HG03521 (cell line): ENCODE data around the gene ZNF608.

ENCODE experiments used
- ATAC-seq: cut with Tn5 transposase; IDR thresholded peaks from one replicate; pipeline ENCODE4 v1.9.1; 2021; ENCODE audit warnings: mild to moderate bottlenecking, moderate library complexity; ENCODE audit not compliant: unreplicated experiment

Gene ZNF608, protein sequence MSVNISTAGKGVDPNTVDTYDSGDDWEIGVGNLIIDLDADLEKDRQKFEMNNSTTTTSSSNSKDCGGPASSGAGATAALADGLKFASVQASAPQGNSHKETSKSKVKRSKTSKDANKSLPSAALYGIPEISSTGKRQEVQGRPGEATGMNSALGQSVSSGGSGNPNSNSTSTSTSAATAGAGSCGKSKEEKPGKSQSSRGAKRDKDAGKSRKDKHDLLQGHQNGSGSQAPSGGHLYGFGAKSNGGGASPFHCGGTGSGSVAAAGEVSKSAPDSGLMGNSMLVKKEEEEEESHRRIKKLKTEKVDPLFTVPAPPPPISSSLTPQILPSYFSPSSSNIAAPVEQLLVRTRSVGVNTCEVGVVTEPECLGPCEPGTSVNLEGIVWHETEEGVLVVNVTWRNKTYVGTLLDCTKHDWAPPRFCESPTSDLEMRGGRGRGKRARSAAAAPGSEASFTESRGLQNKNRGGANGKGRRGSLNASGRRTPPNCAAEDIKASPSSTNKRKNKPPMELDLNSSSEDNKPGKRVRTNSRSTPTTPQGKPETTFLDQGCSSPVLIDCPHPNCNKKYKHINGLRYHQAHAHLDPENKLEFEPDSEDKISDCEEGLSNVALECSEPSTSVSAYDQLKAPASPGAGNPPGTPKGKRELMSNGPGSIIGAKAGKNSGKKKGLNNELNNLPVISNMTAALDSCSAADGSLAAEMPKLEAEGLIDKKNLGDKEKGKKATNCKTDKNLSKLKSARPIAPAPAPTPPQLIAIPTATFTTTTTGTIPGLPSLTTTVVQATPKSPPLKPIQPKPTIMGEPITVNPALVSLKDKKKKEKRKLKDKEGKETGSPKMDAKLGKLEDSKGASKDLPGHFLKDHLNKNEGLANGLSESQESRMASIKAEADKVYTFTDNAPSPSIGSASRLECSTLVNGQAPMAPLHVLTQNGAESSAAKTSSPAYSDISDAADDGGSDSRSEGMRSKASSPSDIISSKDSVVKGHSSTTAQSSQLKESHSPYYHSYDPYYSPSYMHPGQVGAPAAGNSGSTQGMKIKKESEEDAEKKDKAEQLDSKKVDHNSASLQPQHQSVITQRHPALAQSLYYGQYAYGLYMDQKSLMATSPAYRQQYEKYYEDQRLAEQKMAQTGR (N-terminal part only)

DNA sequence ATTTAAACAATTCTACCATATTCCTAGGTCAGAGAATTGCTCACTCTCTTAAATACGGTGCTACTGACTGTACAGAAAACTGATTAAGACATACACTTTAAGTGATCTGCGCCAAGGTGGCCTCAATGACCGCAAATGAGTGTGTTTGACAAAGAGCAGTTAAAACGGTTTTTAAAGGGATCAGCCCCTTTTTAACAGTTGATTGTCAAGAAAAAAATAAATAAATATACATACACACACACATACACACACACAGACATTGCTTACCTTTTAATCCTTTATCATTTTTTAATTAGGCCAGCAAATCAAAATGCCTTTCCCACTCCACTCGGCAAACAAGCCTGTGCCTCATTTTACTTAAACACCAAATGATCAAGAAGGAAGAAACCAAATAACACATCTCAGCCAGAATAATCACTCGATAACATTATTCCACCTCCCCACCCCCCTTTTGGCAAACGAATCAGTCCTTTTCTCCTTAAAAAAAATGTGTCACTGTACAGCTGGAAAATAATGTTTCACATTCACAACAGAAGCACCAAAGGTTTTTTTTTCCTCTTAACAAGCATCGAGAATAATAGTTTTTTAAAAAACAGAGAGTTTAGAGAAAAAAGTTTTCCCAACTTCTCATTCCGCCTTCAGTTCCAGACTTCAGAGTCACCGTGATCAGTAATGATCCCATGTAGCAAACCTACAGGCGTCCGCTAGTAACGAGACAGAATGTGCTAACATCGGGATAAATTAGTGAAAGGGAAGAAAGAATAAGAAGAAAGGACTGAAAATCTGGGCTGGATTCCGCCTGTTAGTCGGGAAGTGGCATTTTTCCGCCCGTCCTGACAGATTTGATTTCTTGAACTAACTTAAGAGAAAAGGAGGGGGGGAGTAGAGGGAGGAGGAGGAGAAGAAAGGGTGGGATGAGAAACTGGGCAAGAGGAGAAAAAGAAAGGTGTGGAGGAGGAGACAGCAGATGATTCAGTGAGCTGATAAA is at the start of gene ZNF608:
Gene ZNF608, minus strand, starts transcription at position 712 of the 988 bp plus-strand sequence. CDS start 1,650 bp downstream, outside the sequence.
- ATAC-seq, result no peak

DNA sequence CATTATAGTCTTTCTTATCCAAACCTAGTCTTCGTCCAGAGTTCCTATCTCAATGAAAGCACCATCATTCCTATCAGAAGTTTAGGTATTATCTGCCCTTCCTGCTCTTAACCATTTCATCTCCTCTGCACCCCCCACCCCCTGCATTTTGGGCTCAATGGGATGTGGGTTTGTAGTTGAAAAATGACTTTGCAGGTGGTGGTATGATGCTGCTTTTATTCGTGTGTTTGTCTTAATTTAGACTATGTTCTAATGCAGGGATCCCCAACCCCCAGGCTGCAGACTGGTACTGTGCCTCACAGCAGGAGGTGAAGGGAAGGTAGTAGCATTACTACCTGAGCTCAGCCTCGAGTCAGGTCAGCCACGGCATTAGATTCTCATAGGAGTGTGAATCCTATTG is 49.4 kb upstream of the ZNF608 start:
- no peak for ATAC-seq

DNA sequence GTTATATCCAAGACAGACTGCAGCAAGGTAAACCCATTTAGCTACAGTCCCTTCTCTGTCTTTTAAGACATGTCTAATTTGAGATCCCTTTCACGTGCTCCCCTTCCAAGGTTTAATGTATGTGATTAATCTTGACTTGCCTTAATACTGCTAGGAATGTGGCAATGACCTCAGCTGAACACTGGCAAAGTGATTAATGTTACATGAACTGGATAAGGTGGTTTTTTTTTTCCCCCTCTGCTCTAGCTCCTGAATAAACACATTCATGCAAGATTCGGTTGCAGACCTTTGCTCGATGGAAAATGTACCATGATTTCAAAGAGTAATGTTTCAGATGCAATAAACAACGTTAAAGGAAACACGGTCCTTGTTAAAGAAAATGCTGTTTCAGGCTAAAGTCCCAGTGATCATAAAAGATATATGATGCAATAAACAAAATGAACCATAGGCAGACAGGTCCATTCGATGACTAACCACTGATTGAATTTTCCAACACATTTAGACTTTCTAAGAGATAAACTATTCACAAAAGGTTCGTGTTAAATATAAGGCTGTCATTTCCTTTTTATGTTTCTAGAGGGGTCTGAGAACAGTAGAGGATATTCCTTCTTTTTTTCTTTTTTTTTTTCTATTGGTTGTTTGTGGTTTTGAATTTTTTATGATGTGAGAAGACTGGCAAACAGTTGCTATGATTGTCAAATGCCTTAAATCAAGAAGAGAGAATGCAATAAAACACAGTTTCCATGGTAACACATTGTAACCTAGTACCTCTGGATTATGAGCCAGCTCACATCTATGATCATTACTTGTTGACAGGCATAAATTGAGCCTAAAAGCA is 44.7 kb upstream of the ZNF608 start:
- no peak for ATAC-seq

DNA sequence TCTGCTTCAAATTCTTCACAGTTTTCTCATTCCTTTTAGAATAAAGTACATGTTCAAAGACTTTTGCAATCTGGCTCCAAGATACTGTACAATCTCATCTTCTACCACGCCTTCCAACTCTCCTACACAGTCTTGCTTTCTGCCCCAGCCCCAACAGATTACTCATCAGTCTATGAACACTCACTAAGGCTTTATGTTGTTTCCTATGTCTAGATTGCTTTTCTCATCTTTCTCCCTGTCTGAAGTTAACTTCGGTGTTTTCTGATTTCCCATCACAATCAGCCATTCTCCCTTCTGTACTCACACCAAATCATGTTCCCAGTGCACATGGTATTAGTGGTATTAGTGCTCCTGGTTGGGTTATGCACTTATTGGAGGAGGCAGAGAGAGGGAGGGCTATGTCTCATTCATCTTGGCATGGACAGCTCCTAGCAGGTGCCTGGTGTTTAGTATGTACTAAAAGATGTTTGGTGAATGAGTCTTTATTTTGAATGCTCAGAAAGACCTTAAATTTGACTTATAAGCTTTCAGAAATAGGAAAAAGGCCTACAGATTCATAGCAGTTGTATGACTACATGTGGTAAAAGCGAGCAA is 44.0 kb upstream of the ZNF608 start:
- ATAC-seq, result no peak

DNA sequence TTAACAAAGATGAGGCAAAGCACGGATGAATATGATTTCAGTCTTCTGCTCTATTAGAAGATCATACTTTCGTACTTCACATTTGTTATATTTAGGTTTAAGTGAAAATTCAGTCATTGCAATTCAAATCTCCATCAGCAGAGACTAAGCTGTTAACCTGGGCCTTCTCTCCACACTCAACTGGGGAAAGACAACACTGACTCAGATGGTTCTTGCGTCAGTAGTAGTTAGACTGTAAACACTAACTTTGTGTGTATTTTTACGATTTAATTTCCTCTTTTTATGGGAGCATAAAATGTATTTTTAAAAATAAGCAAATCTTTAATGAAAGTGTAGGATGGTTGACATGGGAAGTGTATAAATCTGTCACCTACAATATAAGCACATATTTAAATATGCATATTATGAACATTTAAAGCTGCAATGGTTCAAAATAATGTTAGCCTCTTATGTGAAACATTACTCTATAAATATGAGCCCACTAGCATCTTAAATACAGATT is 42.7 kb upstream of the ZNF608 start:
- ATAC-seq, result no peak

DNA sequence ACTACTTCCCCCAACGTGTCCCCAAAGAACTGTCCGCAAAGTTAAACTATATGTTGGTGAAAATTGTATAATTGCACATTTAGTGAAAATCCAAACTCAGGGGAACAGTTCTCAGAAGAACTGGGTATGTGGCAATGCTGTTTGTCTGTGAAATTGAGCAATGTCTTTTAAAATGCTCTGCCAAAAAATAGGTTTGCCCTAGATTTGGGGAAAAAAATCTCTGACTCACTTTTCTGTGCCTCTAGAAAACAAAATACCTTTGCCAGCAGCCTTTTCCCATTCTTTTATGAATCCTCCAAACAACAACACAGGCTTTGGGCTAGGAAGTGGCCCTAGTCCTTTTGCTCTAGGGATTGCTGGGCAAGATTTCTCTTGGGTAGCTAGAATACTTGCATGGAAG is 37.4 kb upstream of the ZNF608 start:
- ATAC-seq, result no peak

DNA sequence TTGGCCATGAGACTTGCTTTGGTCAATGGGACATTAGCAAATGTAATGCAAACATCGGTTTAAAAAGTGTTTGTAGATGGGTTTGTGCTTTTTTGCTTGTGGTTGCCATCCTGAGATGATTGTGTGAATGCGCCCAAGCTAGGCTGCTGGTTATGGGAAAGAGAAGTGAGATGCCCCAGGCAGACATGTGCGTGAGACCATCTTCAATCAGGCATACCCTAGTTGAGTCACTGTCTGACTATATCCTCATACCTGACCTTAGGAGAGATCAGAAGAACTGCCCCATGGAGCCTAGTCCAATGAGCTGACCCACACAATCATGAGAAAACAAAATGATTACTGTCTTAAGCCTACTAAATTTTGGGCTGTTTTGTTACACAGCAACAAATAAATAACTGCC is 36.8 kb upstream of the ZNF608 start:
- ATAC-seq, result no peak

DNA sequence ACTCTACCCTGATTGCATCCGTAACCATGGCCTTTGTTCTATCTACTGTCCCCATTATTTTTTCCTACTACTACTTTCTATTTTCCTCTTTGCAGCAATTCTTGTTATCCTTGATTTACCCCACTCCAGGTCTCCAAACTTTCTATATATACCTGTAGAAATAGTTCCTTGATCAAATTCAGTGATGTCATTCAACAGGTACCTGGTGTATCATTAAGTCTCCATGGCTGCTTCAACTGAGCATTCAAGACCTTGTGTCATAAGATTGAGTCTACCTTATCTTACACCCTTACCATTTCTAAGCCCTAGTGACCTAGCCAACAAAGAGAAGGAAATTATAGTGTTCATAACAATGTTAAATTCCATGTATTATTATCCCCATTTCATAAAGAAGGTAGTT is 35.8 kb upstream of the ZNF608 start:
- no peak for ATAC-seq

DNA sequence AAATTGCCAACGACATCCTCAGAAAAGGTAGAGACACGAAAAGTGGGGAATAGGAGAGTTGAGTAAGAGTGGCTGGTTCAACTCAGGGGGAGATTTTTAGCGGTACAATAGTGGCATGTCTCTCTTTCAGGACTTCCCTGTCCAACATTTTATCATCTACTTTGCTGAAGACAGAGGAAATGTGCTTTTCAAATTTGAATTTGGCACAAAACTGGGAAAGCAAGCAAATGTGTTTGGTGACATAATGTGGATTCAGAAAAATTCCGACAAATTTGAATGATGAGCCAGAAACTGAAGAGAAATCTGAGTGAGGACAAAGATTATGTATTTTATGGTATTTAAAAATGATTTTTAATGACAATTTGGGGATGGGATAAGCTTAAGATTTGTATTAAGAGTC is 33.6 kb upstream of the ZNF608 start:
- no peak for ATAC-seq

DNA sequence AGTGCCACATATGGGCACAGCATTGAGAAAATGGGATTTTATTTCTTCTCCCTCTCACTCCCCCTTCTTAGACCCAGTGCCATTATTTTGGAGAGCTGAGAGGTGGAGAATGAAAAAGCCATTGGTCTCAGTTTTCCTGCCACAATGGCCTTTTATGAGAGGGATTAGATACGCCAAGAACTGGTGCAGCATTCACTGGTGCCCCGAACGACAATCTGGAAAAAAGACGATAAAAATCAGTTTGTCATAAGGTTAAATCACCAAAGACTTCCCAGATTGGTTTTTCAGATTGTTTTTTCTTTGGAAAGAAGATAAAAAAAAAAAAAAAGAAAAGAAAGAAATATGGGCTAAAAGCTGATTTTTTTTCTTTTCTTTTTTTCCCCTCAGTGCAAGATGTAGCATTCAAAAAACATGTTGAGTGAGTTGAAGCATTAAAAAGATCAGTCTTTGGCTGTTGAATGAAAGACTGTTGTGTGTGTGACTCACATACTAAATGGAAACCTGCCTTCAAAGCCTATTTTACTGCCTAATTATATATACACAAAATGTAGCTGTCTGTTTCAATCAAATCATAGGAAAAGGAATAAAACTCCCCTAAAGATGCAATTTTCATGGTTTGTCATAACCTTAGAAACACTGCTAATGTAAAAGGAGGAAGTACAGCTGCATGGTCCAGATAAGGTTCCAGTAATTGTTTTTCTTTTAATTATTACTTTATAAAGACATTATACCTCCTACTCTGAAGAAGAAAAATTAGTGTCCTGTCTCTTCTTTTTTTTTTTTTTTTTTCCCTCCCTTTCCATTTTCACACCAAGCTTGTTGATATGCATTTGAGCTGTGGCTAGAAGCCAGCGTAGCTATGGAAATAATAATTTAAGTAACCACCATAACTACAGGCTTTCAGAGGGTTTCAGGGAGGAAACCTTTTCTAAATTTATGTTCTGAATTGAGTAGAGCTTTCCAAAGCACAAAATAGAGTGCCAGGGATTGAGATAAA is 27.2 kb upstream of the ZNF608 start:
- no peak for ATAC-seq

DNA sequence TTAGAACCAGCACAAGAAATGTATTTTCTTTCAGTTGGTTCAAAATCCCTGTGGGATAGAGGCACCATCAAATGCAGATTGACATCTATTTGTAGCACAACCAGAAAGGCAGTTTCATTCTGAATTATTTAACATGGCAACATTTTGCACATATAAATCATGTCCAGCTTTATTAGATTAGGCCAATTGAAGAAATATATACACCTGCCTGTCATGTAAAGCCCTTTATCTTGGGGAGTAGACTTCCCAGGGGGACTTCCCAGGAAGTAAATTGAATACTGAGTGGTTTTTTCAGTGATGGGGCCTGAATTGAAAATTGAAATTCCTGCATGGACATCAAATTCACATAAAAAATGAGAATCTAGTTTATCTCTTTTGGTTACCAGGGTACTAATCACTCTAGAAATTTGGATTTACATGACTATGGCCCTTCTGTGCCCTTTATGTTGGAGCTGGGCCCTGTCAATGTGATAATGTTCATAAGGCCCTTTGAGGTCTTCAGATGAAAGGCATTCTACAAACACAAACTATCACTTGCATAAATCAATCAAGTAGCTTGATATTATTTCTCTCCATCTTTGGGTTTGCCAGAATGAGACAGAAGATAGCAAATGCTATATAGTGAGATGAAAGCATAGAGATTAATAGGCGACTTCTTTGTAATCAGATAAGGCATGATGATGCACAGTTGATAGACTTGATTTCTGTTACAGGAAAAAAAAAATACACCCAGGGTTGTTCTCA is 26.2 kb upstream of the ZNF608 start:
- ATAC-seq, result no peak

DNA sequence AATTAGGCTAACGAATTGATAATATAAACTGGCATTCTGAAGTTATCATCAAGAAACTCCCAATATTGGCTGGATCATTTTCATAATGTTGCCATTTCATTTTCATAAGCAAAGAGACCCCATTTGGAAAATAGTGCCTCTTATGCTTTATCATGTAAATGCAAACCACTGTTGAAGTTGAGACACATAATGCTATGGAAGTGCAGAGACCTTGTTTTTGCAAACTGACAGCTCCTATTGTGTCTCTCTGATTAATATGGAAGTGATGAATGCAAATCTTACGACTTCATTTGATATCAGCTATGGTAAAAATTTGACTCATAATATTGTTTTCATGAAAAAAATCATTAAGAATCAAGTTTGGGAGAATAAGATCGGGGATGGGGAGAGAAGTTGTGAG is 25.3 kb upstream of the ZNF608 start:
- no peak for ATAC-seq

DNA sequence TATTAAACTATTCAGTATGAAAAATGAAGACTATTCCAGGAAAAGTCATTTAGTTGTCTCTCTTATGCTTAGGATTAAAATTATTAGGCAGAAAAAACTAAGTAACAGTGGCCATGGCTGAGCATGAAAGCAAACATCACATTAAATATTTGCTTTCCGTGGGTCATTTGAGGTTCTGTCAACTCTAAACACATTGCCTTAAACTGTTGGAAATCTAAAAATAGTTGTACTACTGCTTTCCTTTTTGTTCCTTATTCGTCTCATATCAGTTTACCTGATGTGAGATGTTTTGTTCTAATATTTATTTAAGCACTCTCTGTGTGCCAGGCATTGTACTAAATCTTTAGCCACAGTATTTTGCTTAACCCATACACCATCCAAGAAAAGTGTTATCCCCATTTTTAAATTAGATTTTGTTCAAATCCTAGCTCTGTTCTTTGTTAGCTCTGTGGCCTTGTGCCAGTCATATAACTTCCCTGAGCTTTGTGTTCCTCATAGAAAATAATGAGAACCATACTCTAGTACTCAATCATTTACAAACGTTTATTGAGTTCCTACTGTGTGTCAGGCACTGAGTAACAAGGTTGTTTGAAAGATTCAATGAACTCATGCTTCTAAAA is 18.7 kb upstream of the ZNF608 start:
- no peak for ATAC-seq

DNA sequence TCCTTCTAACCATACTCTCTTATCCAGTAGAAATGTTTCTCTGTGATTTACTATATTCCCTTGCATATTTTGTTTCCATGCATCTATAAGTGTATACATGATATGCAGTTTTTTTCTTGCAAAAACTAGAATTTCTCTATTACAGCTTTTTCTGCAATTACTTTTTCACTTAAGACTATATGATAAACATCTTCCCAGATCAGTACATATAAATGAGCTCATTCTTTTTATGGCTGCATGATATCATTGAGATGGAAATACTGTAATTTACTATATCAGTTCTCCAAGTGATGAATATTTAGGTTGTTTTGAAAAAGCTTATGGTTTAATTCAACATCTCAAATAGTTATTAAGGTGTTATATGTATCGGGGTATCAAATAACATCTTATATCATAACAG is 18.1 kb upstream of the ZNF608 start:
- no peak for ATAC-seq

DNA sequence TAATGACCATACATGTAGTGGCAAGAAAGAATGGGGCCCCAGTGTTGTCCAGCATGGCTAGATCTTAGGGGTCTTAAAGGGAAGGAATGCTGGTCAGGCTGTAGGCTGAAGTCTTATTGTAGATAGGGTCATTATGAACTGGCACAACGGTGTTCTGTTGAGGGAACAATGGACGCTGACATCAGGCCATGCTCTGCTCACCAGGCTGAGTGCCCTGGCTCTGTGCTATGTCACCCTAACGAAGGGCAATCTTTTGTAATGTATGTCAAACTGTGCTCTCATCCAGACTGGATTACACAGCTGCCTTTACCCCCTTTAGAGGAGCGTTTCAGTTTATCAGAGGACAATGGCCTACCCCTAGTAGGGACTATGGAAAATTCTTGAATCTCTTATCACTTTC is 14.6 kb upstream of the ZNF608 start:
- no peak for ATAC-seq

DNA sequence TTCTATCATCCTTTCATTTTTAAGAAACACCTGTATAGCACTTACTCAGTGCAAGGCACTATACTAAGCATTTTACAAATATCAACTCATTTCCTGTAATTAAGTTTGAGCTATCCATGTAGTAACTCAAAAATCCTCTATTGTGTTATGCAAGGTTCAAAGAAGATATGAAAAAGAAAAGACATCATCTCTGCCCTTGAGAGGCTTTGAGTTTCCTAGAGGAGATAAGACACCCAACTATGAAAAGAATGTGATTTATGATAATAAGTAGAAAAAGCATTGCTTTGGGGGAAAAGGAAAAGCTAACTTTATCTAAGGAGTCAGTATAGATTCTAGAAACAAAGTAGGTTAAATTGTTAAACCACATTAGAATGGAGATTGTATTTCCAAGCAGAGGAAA is 14.2 kb upstream of the ZNF608 start:
- ATAC-seq, result no peak

DNA sequence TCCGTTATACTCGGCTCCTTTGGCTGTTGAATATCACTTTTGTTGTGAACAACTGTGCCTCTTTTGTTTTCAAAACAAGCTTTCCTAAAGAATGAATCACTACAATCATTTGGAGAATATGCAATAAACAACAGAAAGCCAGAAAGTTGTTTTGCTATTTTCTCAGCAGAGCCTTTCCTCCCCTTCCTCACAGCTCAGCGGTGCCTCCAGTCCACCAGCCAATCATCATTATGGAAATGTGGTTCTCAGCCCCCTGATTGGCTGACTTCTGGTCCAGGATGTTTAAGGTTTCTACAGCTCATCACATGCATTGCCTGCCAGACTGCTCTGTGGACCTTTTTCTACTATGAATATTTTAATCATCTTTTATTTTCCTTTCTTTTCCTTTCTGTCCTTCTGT is 9.1 kb upstream of the ZNF608 start:
- no peak for ATAC-seq
